ENCODE data around the gene ZNF268. TPM values are rescaled to one million over a fixed set of nuclear protein-coding genes. Genes with fewer than 3 reads are reported as not detected.

The ZNF268 gene
- total and polyA plus RNA-seq, 2 of the 13 experiments (the other 11 are each of a cell fraction or from before 2014, with no cell fraction given) = 7.6 to 31.3 TPM

- TF ChIP-seq KLF9 (CRISPR knock-in tag; IDR thresholded peaks at IDR 0.05; ENCODE audit: low read depth) (no peak), ZNF619 (CRISPR knock-in tag; IDR thresholded peaks at IDR 0.05) (no peak), GATAD2A (CRISPR knock-in tag; IDR thresholded peaks at IDR 0.05) (peak; percentile 69), TEAD3 (CRISPR knock-in tag; optimal IDR thresholded peaks at IDR 0.05; ENCODE audit: borderline replicate concordance) (peak; percentile 47), ZMYM4 (CRISPR knock-in tag; IDR thresholded peaks at IDR 0.05) (peak; percentile 97), FOXA3 (CRISPR knock-in tag; IDR thresholded peaks at IDR 0.05) (peak; percentile 49), CHD4 (IDR thresholded peaks at IDR 0.05; ENCODE audit: borderline replicate concordance, low read length) (no peak), FOXK1 (CRISPR knock-in tag; IDR thresholded peaks at IDR 0.05; ENCODE audit: borderline replicate concordance, low read depth) (peak; percentile 82; the same call in 1 of the 2 replicates), ZNF891 (CRISPR knock-in tag; IDR thresholded peaks at IDR 0.05) (peak; percentile 86), HES4 (CRISPR knock-in tag; IDR thresholded peaks at IDR 0.05; ENCODE audit: borderline replicate concordance) (no peak), SRF (IDR thresholded peaks at IDR 0.05; ENCODE audit: low read depth, low read length) (peak; percentile 71), SOX6 (IDR thresholded peaks at IDR 0.05) (no peak), SOX6 (CRISPR knock-in tag; IDR thresholded peaks at IDR 0.05) (peak; percentile 34; the same call in 1 of the 2 replicates), RAD21 (CRISPR knock-in tag; IDR thresholded peaks at IDR 0.05) (peak; percentile 75), SRY (CRISPR knock-in tag; IDR thresholded peaks at IDR 0.05) (no peak), CCAR2 (optimal IDR thresholded peaks at IDR 0.05; ENCODE audit: low read depth, low read length) (no peak), ZFP36L2 (CRISPR knock-in tag; IDR thresholded peaks at IDR 0.05) (no peak), POLR2AphosphoS5 (IDR thresholded peaks at IDR 0.05; ENCODE audit: low read depth, low read length) (peak; percentile 77), MAFK (conservative IDR thresholded peaks at IDR 0.05 in 1 of 2, IDR thresholded peaks at IDR 0.05 in 1 of 2; ENCODE audit: low read length in 2 of 2) (no peak), ZNF605 (CRISPR knock-in tag; IDR thresholded peaks at IDR 0.05) (peak; percentile 68; the same call in 1 of the 2 replicates)
- TF ChIP-seq, protein P1, sequence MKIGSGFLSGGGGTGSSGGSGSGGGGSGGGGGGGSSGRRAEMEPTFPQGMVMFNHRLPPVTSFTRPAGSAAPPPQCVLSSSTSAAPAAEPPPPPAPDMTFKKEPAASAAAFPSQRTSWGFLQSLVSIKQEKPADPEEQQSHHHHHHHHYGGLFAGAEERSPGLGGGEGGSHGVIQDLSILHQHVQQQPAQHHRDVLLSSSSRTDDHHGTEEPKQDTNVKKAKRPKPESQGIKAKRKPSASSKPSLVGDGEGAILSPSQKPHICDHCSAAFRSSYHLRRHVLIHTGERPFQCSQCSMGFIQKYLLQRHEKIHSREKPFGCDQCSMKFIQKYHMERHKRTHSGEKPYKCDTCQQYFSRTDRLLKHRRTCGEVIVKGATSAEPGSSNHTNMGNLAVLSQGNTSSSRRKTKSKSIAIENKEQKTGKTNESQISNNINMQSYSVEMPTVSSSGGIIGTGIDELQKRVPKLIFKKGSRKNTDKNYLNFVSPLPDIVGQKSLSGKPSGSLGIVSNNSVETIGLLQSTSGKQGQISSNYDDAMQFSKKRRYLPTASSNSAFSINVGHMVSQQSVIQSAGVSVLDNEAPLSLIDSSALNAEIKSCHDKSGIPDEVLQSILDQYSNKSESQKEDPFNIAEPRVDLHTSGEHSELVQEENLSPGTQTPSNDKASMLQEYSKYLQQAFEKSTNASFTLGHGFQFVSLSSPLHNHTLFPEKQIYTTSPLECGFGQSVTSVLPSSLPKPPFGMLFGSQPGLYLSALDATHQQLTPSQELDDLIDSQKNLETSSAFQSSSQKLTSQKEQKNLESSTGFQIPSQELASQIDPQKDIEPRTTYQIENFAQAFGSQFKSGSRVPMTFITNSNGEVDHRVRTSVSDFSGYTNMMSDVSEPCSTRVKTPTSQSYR (CRISPR knock-in tag; IDR thresholded peaks at IDR 0.05; ENCODE audit: borderline replicate concordance) = no peak
- TF ChIP-seq, protein P2, sequence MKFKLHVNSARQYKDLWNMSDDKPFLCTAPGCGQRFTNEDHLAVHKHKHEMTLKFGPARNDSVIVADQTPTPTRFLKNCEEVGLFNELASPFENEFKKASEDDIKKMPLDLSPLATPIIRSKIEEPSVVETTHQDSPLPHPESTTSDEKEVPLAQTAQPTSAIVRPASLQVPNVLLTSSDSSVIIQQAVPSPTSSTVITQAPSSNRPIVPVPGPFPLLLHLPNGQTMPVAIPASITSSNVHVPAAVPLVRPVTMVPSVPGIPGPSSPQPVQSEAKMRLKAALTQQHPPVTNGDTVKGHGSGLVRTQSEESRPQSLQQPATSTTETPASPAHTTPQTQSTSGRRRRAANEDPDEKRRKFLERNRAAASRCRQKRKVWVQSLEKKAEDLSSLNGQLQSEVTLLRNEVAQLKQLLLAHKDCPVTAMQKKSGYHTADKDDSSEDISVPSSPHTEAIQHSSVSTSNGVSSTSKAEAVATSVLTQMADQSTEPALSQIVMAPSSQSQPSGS (CRISPR knock-in tag; IDR thresholded peaks at IDR 0.05) = peak; percentile 80; the same call in 1 of the 2 replicates
- TF ChIP-seq, protein P3, sequence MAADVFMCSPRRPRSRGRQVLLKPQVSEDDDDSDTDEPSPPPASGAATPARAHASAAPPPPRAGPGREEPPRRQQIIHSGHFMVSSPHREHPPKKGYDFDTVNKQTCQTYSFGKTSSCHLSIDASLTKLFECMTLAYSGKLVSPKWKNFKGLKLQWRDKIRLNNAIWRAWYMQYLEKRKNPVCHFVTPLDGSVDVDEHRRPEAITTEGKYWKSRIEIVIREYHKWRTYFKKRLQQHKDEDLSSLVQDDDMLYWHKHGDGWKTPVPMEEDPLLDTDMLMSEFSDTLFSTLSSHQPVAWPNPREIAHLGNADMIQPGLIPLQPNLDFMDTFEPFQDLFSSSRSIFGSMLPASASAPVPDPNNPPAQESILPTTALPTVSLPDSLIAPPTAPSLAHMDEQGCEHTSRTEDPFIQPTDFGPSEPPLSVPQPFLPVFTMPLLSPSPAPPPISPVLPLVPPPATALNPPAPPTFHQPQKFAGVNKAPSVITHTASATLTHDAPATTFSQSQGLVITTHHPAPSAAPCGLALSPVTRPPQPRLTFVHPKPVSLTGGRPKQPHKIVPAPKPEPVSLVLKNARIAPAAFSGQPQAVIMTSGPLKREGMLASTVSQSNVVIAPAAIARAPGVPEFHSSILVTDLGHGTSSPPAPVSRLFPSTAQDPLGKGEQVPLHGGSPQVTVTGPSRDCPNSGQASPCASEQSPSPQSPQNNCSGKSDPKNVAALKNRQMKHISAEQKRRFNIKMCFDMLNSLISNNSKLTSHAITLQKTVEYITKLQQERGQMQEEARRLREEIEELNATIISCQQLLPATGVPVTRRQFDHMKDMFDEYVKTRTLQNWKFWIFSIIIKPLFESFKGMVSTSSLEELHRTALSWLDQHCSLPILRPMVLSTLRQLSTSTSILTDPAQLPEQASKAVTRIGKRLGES (CRISPR knock-in tag; IDR thresholded peaks at IDR 0.05; ENCODE audit: borderline replicate concordance) = no peak
- TF ChIP-seq, protein P4, sequence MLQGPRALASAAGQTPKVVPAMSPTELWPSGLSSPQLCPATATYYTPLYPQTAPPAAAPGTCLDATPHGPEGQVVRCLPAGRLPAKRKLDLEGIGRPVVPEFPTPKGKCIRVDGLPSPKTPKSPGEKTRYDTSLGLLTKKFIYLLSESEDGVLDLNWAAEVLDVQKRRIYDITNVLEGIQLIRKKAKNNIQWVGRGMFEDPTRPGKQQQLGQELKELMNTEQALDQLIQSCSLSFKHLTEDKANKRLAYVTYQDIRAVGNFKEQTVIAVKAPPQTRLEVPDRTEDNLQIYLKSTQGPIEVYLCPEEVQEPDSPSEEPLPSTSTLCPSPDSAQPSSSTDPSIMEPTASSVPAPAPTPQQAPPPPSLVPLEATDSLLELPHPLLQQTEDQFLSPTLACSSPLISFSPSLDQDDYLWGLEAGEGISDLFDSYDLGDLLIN (CRISPR knock-in tag; IDR thresholded peaks at IDR 0.05; ENCODE audit: borderline replicate concordance) = no peak; the same call in 1 of the 2 replicates
Measured at GRCh38 chr12:133181238-133181959, at the start of gene ZNF268 (continued).

All from HepG2 (cell line).